HepG2 (cell line): Measurements from ENCODE around the gene LPIN3. TPM values are rescaled to one million over a fixed set of nuclear protein-coding genes. Genes with fewer than 3 reads are reported as not detected.
A peak's percentile ranks its signal among the peaks of the same experiment; 100 is the strongest.

Experiments used
- FOSL2 ChIP-seq: sonication (generic); formaldehyde crosslinking; IDR thresholded peaks from 2 replicates; pipeline ENCODE4 v1.4.0; 2020; ENCODE audit warnings: missing genetic modification reagents
- FUBP1 ChIP-seq: sonication (generic); formaldehyde crosslinking; IDR thresholded peaks from 2 replicates; pipeline ENCODE4 v1.5.1; 2020; ENCODE audit warnings: missing genetic modification reagents, mild to moderate bottlenecking, borderline replicate concordance
- GABPB1 ChIP-seq: IDR thresholded peaks from 2 replicates; pipeline ENCODE4 v1.6.1; 2016; ENCODE audit warnings: mild to moderate bottlenecking, missing genetic modification reagents, moderate library complexity, missing compliant biosample characterization
- HES4 ChIP-seq: sonication (generic); formaldehyde crosslinking; IDR thresholded peaks from 2 replicates; pipeline ENCODE4 v1.9.0; 2021; ENCODE audit warnings: mild to moderate bottlenecking, missing genetic modification reagents, borderline replicate concordance
- HNRNPK ChIP-seq: fragments of 200-400 bp; formaldehyde crosslinking; IDR thresholded peaks from 2 replicates; pipeline ENCODE4 v1.6.1; 2018; ENCODE audit warnings: low read length, low read depth, moderate library complexity, mild to moderate bottlenecking; ENCODE audit not compliant: poor library complexity, severe bottlenecking
- KAT8 ChIP-seq: IDR thresholded peaks from 2 replicates; pipeline ENCODE4 v1.6.1; 2016; ENCODE audit warnings: missing genetic modification reagents, missing compliant biosample characterization
- LCORL ChIP-seq, 2 experiments: fragments of 450-650 bp in 1 of 2; sonication (generic) in 1 of 2; formaldehyde crosslinking in 1 of 2; IDR thresholded peaks; 2 replicates each; pipeline versions ENCODE4 v1.5.0 to v1.6.1; 2017 to 2020; ENCODE audit warnings: antibody characterized with exemption in 1 of 2, missing genetic modification reagents in 1 of 2
- THAP11 ChIP-seq: IDR thresholded peaks from 2 replicates; pipeline ENCODE4 v1.6.1; 2016; ENCODE audit warnings: missing biosample characterization, missing genetic modification reagents
- THYN1 ChIP-seq: sonication (generic); formaldehyde crosslinking; IDR thresholded peaks from 2 replicates; pipeline ENCODE4 v1.8.1; 2023; ENCODE audit warnings: low read depth, mild to moderate bottlenecking, moderate library complexity, missing genetic modification reagents, borderline replicate concordance
- TRIM24 ChIP-seq: sonication (generic); formaldehyde crosslinking; IDR thresholded peaks from 2 replicates; pipeline ENCODE4 v1.8.0; 2022; ENCODE audit warnings: mild to moderate bottlenecking, missing genetic modification reagents
- ZFP37 ChIP-seq: sonication (generic); formaldehyde crosslinking; IDR thresholded peaks from 2 replicates; pipeline ENCODE4 v1.4.0; 2020; ENCODE audit warnings: missing genetic modification reagents, borderline replicate concordance
- ZNF337 ChIP-seq: sonication (generic); formaldehyde crosslinking; IDR thresholded peaks from 2 replicates; pipeline ENCODE4 v1.5.1; 2020; ENCODE audit warnings: missing genetic modification reagents, low read depth, mild to moderate bottlenecking, borderline replicate concordance
- ZNF33A ChIP-seq: sonication (generic); formaldehyde crosslinking; IDR thresholded peaks from 2 replicates; pipeline ENCODE4 v1.5.1; 2020; ENCODE audit warnings: missing genetic modification reagents, mild to moderate bottlenecking, moderate library complexity, borderline replicate concordance
- ZNF414 ChIP-seq: sonication (generic); formaldehyde crosslinking; IDR thresholded peaks from 2 replicates; pipeline ENCODE4 v1.5.0; 2020; ENCODE audit warnings: missing genetic modification reagents
- ZNF430 ChIP-seq: sonication (generic); formaldehyde crosslinking; IDR thresholded peaks from 2 replicates; pipeline ENCODE4 v1.9.0; 2021; ENCODE audit warnings: mild to moderate bottlenecking, missing genetic modification reagents
- ZNF550 ChIP-seq: sonication (generic); formaldehyde crosslinking; IDR thresholded peaks from 2 replicates; pipeline ENCODE4 v1.4.0; 2020; ENCODE audit warnings: mild to moderate bottlenecking, missing genetic modification reagents, borderline replicate concordance
- ZNF557 ChIP-seq: sonication (generic); formaldehyde crosslinking; IDR thresholded peaks from 2 replicates; pipeline ENCODE4 v1.4.0; 2020; ENCODE audit warnings: missing genetic modification reagents
- ZZZ3 ChIP-seq: sonication (generic); formaldehyde crosslinking; IDR thresholded peaks from 2 replicates; pipeline ENCODE4 v1.4.0; 2020; ENCODE audit warnings: missing genetic modification reagents, mild to moderate bottlenecking, borderline replicate concordance
- polyA plus RNA-seq, 8 experiments: library from polyadenylated mRNA; depleted of rRNA in 3 of 8; stranded (reverse) in 7 of 8; unstranded in 1 of 8; fragments of >200 nt; fragmentation: Illumina TruSeq in 4 of 8; extraction: Trizol in 4 of 8; gene quantifications; 2 replicates each; pipeline versions ENCODE4 v1.2.1 to v1.2.3, GENCODE V29; 2011 to 2016; ENCODE audit warnings: low read depth in 4 of 8, missing spikeins in 1 of 8, mixed read lengths in 1 of 8; ENCODE audit not compliant: insufficient read depth in 1 of 8
- total RNA-seq, 5 experiments: library from RNA; depleted of rRNA; stranded (reverse); fragments of >200 nt; fragmentation: Illumina TruSeq; extraction: Trizol; gene quantifications; 2 replicates each; pipeline ENCODE4 v1.2.3, GENCODE V29; 2016; ENCODE audit warnings: low read depth in 1 of 5
- TF ChIP-seq, protein P1 (sequence below): sonication (generic); formaldehyde crosslinking; IDR thresholded peaks from 2 replicates; pipeline ENCODE4 v1.8.1; 2022; ENCODE audit warnings: low read depth, mild to moderate bottlenecking, missing genetic modification reagents
- TF ChIP-seq, protein P2 (sequence below): sonication (generic); formaldehyde crosslinking; IDR thresholded peaks from 2 replicates; pipeline ENCODE4 v1.5.1; 2020; ENCODE audit warnings: missing genetic modification reagents, mild to moderate bottlenecking, borderline replicate concordance

Gene LPIN3
- total and polyA plus RNA-seq, 2 of the 13 experiments (the other 11 are each of a cell fraction or from before 2014, with no cell fraction given): 14.2 to 28.6 TPM

- TF ChIP-seq FUBP1: no peak
- TF ChIP-seq KAT8: no peak; the same call in 1 of the 2 replicates
- peak; percentile 78; the same call in 1 of the 2 replicates for TF ChIP-seq GABPB1 (CRISPR knock-in tag)
- no peak for TF ChIP-seq TRIM24 (CRISPR knock-in tag)
- 0 out of 2 replicates have a peak, but pooled peaks have one; percentile 16 for TF ChIP-seq FOSL2 (CRISPR knock-in tag)
- peak; percentile 78; the same call in 1 of the 2 replicates for TF ChIP-seq ZFP37 (CRISPR knock-in tag)
- TF ChIP-seq ZNF550 (CRISPR knock-in tag): peak; percentile 99
- TF ChIP-seq, protein P1, sequence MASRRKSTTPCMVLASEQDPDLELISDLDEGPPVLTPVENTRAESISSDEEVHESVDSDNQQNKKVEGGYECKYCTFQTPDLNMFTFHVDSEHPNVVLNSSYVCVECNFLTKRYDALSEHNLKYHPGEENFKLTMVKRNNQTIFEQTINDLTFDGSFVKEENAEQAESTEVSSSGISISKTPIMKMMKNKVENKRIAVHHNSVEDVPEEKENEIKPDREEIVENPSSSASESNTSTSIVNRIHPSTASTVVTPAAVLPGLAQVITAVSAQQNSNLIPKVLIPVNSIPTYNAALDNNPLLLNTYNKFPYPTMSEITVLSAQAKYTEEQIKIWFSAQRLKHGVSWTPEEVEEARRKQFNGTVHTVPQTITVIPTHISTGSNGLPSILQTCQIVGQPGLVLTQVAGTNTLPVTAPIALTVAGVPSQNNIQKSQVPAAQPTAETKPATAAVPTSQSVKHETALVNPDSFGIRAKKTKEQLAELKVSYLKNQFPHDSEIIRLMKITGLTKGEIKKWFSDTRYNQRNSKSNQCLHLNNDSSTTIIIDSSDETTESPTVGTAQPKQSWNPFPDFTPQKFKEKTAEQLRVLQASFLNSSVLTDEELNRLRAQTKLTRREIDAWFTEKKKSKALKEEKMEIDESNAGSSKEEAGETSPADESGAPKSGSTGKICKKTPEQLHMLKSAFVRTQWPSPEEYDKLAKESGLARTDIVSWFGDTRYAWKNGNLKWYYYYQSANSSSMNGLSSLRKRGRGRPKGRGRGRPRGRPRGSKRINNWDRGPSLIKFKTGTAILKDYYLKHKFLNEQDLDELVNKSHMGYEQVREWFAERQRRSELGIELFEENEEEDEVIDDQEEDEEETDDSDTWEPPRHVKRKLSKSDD (CRISPR knock-in tag): peak; percentile 85
- TF ChIP-seq ZNF430 (CRISPR knock-in tag): no peak
- TF ChIP-seq HES4 (CRISPR knock-in tag): peak; percentile 88; the same call in 1 of the 2 replicates
- peak; percentile 78 for TF ChIP-seq ZNF414 (CRISPR knock-in tag)
- TF ChIP-seq ZNF337 (CRISPR knock-in tag): no peak
- TF ChIP-seq HNRNPK: peak; percentile 9
- TF ChIP-seq ZZZ3 (CRISPR knock-in tag): 0 out of 2 replicates have a peak, but pooled peaks have one; percentile 38
- no peak for TF ChIP-seq LCORL (IDR thresholded peaks at IDR 0.05)
- peak; percentile 73 for TF ChIP-seq LCORL (CRISPR knock-in tag; IDR thresholded peaks at IDR 0.05)
- TF ChIP-seq, protein P2, sequence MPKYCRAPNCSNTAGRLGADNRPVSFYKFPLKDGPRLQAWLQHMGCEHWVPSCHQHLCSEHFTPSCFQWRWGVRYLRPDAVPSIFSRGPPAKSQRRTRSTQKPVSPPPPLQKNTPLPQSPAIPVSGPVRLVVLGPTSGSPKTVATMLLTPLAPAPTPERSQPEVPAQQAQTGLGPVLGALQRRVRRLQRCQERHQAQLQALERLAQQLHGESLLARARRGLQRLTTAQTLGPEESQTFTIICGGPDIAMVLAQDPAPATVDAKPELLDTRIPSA (CRISPR knock-in tag): peak; percentile 93; the same call in 1 of the 2 replicates
- TF ChIP-seq ZNF33A (CRISPR knock-in tag): no peak
- no peak for TF ChIP-seq THYN1 (CRISPR knock-in tag)
- TF ChIP-seq THAP11 (CRISPR knock-in tag): peak; percentile 25; the same call in 1 of the 2 replicates
- TF ChIP-seq ZNF557 (CRISPR knock-in tag): no peak; the same call in 1 of the 2 replicates
These were observed 23.7 kb upstream of the LPIN3 start (continued) for GRCh38 chr20:41316602-41317545.
